Hematopoietic multipotent progenitor cell treated with erythropoietin and hydrocortisone succinate and interleukin-3 and kit ligand, for 4 days (in vitro differentiated cells): ENCODE data around the gene TRAF1.

Source experiments
- DNase-seq: peaks from one replicate; pipeline ENCODE4 v3.0.0-alpha.2; 2015

The TRAF1 gene

GRCh38 chr9:120866651-120867050, 59.9 kb downstream of the TRAF1 start:
- DNase-seq, result no peak

GRCh38 chr9:120865809-120866208, 60.8 kb downstream of the TRAF1 start:
- DNase-seq, result no peak

- DNase-seq, result no peak
Measured at GRCh38 chr9:120865176-120865575, 61.4 kb downstream of the TRAF1 start.

GRCh38 chr9:120864719-120865118, 61.9 kb downstream of the TRAF1 start:
- DNase-seq, result no peak

DNA sequence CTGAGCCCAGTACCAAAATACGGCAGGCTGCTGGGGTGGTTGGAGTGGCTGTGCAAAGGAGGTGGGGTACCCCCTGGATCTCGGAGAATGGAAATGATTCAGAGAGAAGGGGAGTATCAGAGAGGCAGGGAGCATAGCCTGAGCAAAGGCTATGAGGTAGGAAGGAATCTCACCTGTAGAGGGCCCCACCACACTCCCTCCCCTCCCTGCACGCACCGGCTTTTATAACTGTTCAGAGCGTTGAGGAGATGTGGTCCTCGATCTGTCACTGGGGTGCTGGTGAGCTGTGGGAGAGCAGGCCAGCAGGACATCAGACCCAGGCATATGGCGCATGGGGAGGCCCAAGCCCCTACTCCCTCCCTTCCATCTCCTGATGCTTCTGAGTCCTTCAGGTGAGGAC, 62.8 kb downstream of the TRAF1 start:
- no peak for DNase-seq

GRCh38 chr9:120862452-120862851, 64.1 kb downstream of the TRAF1 start:
- DNase-seq, result no peak

GRCh38 chr9:120861935-120862334, 64.7 kb downstream of the TRAF1 start:
- no peak for DNase-seq

GRCh38 chr9:120860083-120860482, 66.5 kb downstream of the TRAF1 start:
- DNase-seq, result no peak

GRCh38 chr9:120859361-120859760, 67.2 kb downstream of the TRAF1 start:
- no peak for DNase-seq

DNA sequence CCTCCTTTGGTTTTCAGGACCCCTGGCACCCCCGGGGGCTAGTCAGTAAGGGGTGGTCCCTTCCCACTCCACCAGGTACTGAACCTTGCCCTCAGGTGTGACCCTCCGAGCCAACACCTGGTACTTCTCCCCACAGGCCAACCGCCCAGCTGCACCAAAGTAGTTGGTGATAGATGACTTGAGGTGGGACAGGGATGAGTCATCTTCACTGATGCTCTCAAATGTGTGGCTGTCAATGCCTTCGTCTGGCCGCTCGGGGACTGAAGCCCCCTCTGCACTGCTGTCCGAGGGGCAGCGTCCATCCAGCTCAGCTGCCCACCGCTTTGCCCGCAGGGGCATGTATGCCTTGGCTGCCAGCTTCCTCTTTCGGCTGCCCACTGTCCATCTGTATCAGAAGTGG, 68.7 kb downstream of the TRAF1 start:
- no peak for DNase-seq

GRCh38 chr9:120857481-120857880, 69.1 kb downstream of the TRAF1 start:
- DNase-seq, result no peak

DNA sequence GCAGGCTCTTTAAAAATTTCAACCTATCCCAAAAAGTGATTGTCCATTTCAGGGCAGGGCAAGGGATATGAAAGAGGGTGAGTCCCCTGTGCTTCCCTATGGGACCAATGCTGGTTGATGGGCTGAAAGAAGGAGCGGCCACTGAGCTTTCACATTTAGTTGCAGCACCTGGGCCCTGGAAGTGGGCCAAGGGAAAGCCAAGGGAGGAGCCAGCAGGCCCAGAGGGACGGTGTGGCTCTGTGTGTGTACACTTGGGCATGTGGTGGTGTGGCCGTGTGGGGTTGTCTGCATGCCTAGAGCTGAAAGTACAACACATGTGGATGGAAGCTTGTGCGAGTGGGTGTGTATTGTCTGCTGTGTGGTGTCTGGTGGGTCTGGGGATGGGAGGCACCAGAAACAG, 69.9 kb downstream of the TRAF1 start:
- DNase-seq, result no peak

- DNase-seq, result no peak
Measured at GRCh38 chr9:120855827-120856670, 70.5 kb downstream of the TRAF1 start.

GRCh38 chr9:120854596-120855327, 71.8 kb downstream of the TRAF1 start:
- DNase-seq, result no peak

DNA sequence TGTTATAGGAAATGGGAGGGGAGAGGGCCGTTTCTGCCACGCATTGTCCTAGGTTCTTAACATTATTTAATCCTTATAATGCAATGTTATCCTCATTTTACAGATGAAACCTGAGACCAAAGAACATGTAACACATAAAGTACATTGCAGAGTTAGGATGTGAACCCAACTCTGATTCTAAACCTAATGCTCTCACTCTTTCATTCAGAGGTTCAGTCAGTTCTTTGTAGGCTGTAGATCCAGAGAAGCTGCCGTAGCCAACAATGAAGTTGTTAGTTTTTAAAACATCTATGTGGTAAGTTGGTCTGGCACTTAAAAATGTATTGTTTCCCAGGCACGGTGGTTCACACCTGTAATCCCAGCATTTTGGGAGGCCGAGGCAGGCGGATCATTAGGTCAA, 73.4 kb downstream of the TRAF1 start:
- DNase-seq, result no peak
